K562 (cell line): Measurements from ENCODE around the gene FBP1. TPM values are rescaled to one million over a fixed set of nuclear protein-coding genes. Genes with fewer than 3 reads are reported as not detected.

ENCODE experiments used
- ADNP ChIP-seq: fragments of 200-800 bp; sonication (Bioruptor generic); IDR thresholded peaks from 2 replicates; pipeline ENCODE4 v1.6.1; 2016; ENCODE audit warnings: missing genetic modification characterization, missing compliant biosample characterization
- CHCHD3 ChIP-seq: fragments of 250-450 bp; sonication (Bioruptor Pico); IDR thresholded peaks from 2 replicates; pipeline ENCODE4 v2.1.2; 2022; ENCODE audit warnings: mild to moderate bottlenecking
- ESRRA ChIP-seq: fragments of 450-650 bp; IDR thresholded peaks from 2 replicates; pipeline ENCODE4 v1.6.1; 2014; ENCODE audit warnings: low read depth, mild to moderate bottlenecking, moderate library complexity, borderline replicate concordance
- FOSL1 ChIP-seq: fragments of 200-800 bp; sonication (Bioruptor generic); conservative IDR thresholded peaks from 2 replicates; pipeline ENCODE4 v1.6.1; 2016; ENCODE audit warnings: missing genetic modification characterization, missing compliant biosample characterization
- GABPB2 ChIP-seq: fragments of 250-450 bp; sonication (Bioruptor Pico); conservative IDR thresholded peaks from 2 replicates; pipeline ENCODE4 v1.5.1; 2021; ENCODE audit warnings: mild to moderate bottlenecking
- HDAC6 ChIP-seq: IDR thresholded peaks from 2 replicates; pipeline ENCODE4 v1.6.1; 2012; ENCODE audit warnings: low read depth, mild to moderate bottlenecking, control low read depth, inconsistent platforms, low read length, moderate library complexity
- MAZ ChIP-seq, 2 experiments: fragments of 450-650 bp in 1 of 2; sonication (generic) in 1 of 2; formaldehyde crosslinking; IDR thresholded peaks in 1 of 2; conservative IDR thresholded peaks in 1 of 2; 2 replicates each; pipeline versions ENCODE4 v1.4.0 to v1.5.0; 2020; ENCODE audit warnings: mild to moderate bottlenecking in 1 of 2, missing genetic modification reagents in 1 of 2
- MITF ChIP-seq: IDR thresholded peaks from 2 replicates; pipeline ENCODE4 v1.6.1; 2014; ENCODE audit warnings: antibody characterized with exemption
- MYBL2 ChIP-seq, 2 experiments: fragments of 450-650 bp in 1 of 2; sonication (generic) in 1 of 2; formaldehyde crosslinking in 1 of 2; IDR thresholded peaks; 2 replicates each; pipeline versions ENCODE4 v1.6.1 to v1.8.1; 2017 to 2022; ENCODE audit warnings: borderline replicate concordance in 1 of 2, inconsistent platforms in 1 of 2, low read depth in 1 of 2, mild to moderate bottlenecking in 1 of 2, missing genetic modification reagents in 1 of 2, moderate library complexity in 1 of 2
- PYGO2 ChIP-seq: fragments of 450-650 bp; IDR thresholded peaks from 2 replicates; pipeline ENCODE4 v1.6.1; 2016; ENCODE audit warnings: mild to moderate bottlenecking, missing genetic modification characterization, moderate library complexity, missing compliant biosample characterization
- RBM17 ChIP-seq: fragments of 200-400 bp; formaldehyde crosslinking; IDR thresholded peaks from 2 replicates; pipeline ENCODE4 v1.6.1; 2017; ENCODE audit warnings: low read depth, mild to moderate bottlenecking, low read length, borderline replicate concordance
- TAF9B ChIP-seq: fragments of 450-650 bp; IDR thresholded peaks from 2 replicates; pipeline ENCODE4 v1.6.1; 2018; ENCODE audit warnings: mild to moderate bottlenecking; ENCODE audit not compliant: partially characterized antibody
- ZBTB5 ChIP-seq: fragments of 450-650 bp; IDR thresholded peaks from 2 replicates; pipeline ENCODE4 v1.6.1; 2017; ENCODE audit warnings: antibody characterized with exemption
- ZNF121 ChIP-seq: sonication (generic); formaldehyde crosslinking; conservative IDR thresholded peaks from 2 replicates; pipeline ENCODE4 v1.8.0; 2022; ENCODE audit warnings: missing genetic modification reagents
- ZNF408 ChIP-seq: fragments of 250-450 bp; sonication (Bioruptor Pico); IDR thresholded peaks from 2 replicates; pipeline ENCODE4 v1.4.0; 2020; ENCODE audit warnings: low read depth, mild to moderate bottlenecking, moderate library complexity
- ZSCAN29 ChIP-seq: fragments of 450-650 bp; IDR thresholded peaks from 2 replicates; pipeline ENCODE4 v1.6.1; 2017
- polyA plus RNA-seq, 8 experiments: library from polyadenylated mRNA; depleted of rRNA in 4 of 8; stranded (reverse) in 5 of 8; unstranded in 3 of 8; fragments of >200 nt; fragmentation: Nextera tagmentation in 2 of 8; fragmentation: Illumina TruSeq in 1 of 8; extraction: Ambion mirVana in 2 of 8; extraction: Trizol in 1 of 8; gene quantifications; 2 replicates each; pipeline versions ENCODE4 v1.2.1 to v1.2.3, GENCODE V29; 2011 to 2014; ENCODE audit warnings: inconsistent platforms in 1 of 8, missing spikeins in 1 of 8
- total RNA-seq, 7 experiments: library from RNA; depleted of rRNA in 6 of 7; stranded (reverse); fragments of >200 nt in 6 of 7; fragmentation: Illumina TruSeq in 2 of 7; extraction: Trizol in 2 of 7; gene quantifications; 2 replicates each; pipeline versions ENCODE4 v1.2.1 to v1.2.3, GENCODE V29; 2011 to 2021; ENCODE audit warnings: low replicate concordance in 1 of 7
- TF ChIP-seq, protein P1 (sequence below): fragments of 200-800 bp; sonication (Bioruptor generic); IDR thresholded peaks from 2 replicates; pipeline ENCODE4 v1.6.1; 2017; ENCODE audit warnings: missing genetic modification characterization, missing compliant biosample characterization
- TF ChIP-seq, protein P2 (sequence below), 2 experiments: fragments of 450-650 bp in 1 of 2; IDR thresholded peaks; 2 replicates each; pipeline ENCODE4 v1.6.1; 2011 to 2017; ENCODE audit warnings: low read depth in 2 of 2, antibody characterized with exemption in 1 of 2, borderline replicate concordance in 1 of 2, low read length in 1 of 2, mild to moderate bottlenecking in 1 of 2, mixed read lengths in 1 of 2; ENCODE audit not compliant: control insufficient read depth in 1 of 2

FBP1 gene
- total and polyA plus RNA-seq, 9 of the 15 experiments (the other 6 are each of a cell fraction or from before 2014, with no cell fraction given) = 0.24 TPM; not detected in 8

GRCh38 chr9:94668928-94669729 lies 29.8 kb upstream of the FBP1 start (continued):
- TF ChIP-seq, protein P1, sequence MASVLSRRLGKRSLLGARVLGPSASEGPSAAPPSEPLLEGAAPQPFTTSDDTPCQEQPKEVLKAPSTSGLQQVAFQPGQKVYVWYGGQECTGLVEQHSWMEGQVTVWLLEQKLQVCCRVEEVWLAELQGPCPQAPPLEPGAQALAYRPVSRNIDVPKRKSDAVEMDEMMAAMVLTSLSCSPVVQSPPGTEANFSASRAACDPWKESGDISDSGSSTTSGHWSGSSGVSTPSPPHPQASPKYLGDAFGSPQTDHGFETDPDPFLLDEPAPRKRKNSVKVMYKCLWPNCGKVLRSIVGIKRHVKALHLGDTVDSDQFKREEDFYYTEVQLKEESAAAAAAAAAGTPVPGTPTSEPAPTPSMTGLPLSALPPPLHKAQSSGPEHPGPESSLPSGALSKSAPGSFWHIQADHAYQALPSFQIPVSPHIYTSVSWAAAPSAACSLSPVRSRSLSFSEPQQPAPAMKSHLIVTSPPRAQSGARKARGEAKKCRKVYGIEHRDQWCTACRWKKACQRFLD = no peak
- TF ChIP-seq PYGO2 = no peak
- no peak for TF ChIP-seq HDAC6
- no peak for TF ChIP-seq TAF9B
- TF ChIP-seq ZBTB5 = no peak
- TF ChIP-seq RBM17 = no peak
- no peak for TF ChIP-seq ZNF408
- TF ChIP-seq ADNP (tag) = no peak
- TF ChIP-seq MYBL2 (IDR thresholded peaks at IDR 0.05; ENCODE audit: low read depth) = no peak
- no peak for TF ChIP-seq MYBL2 (CRISPR knock-in tag; IDR thresholded peaks at IDR 0.05; ENCODE audit: borderline replicate concordance)
- TF ChIP-seq MAZ (CRISPR knock-in tag; conservative IDR thresholded peaks at IDR 0.05 in 1 of 2, IDR thresholded peaks at IDR 0.05 in 1 of 2) = no peak
- no peak for TF ChIP-seq MITF
- TF ChIP-seq ZNF121 (CRISPR knock-in tag) = no peak
- peak; percentile 96 for TF ChIP-seq FOSL1 (tag)
- no peak for TF ChIP-seq ZSCAN29
- no peak for TF ChIP-seq CHCHD3 (CRISPR knock-in tag)
- no peak for TF ChIP-seq ESRRA
- TF ChIP-seq, protein P2, sequence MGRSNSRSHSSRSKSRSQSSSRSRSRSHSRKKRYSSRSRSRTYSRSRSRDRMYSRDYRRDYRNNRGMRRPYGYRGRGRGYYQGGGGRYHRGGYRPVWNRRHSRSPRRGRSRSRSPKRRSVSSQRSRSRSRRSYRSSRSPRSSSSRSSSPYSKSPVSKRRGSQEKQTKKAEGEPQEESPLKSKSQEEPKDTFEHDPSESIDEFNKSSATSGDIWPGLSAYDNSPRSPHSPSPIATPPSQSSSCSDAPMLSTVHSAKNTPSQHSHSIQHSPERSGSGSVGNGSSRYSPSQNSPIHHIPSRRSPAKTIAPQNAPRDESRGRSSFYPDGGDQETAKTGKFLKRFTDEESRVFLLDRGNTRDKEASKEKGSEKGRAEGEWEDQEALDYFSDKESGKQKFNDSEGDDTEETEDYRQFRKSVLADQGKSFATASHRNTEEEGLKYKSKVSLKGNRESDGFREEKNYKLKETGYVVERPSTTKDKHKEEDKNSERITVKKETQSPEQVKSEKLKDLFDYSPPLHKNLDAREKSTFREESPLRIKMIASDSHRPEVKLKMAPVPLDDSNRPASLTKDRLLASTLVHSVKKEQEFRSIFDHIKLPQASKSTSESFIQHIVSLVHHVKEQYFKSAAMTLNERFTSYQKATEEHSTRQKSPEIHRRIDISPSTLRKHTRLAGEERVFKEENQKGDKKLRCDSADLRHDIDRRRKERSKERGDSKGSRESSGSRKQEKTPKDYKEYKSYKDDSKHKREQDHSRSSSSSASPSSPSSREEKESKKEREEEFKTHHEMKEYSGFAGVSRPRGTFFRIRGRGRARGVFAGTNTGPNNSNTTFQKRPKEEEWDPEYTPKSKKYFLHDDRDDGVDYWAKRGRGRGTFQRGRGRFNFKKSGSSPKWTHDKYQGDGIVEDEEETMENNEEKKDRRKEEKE (IDR thresholded peaks at IDR 0.05; ENCODE audit: borderline replicate concordance in 1 of 2, control insufficient read depth in 1 of 2, low read depth in 2 of 2, low read length in 1 of 2) = no peak
- TF ChIP-seq GABPB2 (CRISPR knock-in tag) = no peak
